H1 (cell line): ENCODE data around the gene ABCC4. TPM values are rescaled to one million over a fixed set of nuclear protein-coding genes. Genes with fewer than 3 reads are reported as not detected.

Source experiments
- CTCF ChIA-PET: fragments of 300-600 bp; sonication (Branson Sonifier 250); formaldehyde crosslinking; loops from one replicate; lab custom pipeline; 2021; ENCODE audit not compliant: partially characterized antibody; lab: Charles Lee
- POLR2A ChIA-PET: fragments of 300-600 bp; sonication (Branson Sonifier 250); formaldehyde crosslinking; loops from one replicate; lab custom pipeline; 2021; ENCODE audit warnings: inconsistent platforms; ENCODE audit not compliant: partially characterized antibody; lab: Charles Lee
- DNase-seq, 2 experiments: peaks; one replicate each; pipeline versions ENCODE4 v3.0.0 to v3.0.0-alpha.2; 2010 to 2022; ENCODE audit warnings: low spot score in 2 of 2, low read depth in 1 of 2, mixed read lengths in 1 of 2
- FAIRE-seq: peaks from 2 replicates; lab custom pipeline; 2011; peaks lifted over from hg19 to GRCh38; lab: Jason Lieb, UNC
- H2AFZ ChIP-seq: 2 replicates; pipeline ENCODE4 v1.8.1; 2012; ENCODE audit warnings: low read length, inconsistent platforms
- H2AK5ac ChIP-seq: 2 replicates; pipeline ENCODE4 v1.6.1; 2013; ENCODE audit warnings: low read depth, low read length
- H2BK120ac ChIP-seq: replicated peaks from 2 replicates; pipeline ENCODE3; 2013; ENCODE audit warnings: low read depth, low read length, inconsistent platforms
- H2BK12ac ChIP-seq: 2 replicates; pipeline ENCODE4 v1.6.1; 2013; ENCODE audit warnings: low read depth, low read length
- H2BK15ac ChIP-seq: 2 replicates; pipeline ENCODE4 v1.6.1; 2013; ENCODE audit warnings: low read length
- H2BK20ac ChIP-seq: 2 replicates; pipeline ENCODE4 v1.6.1; 2013; ENCODE audit warnings: low read length
- H2BK5ac ChIP-seq: 2 replicates; pipeline ENCODE4 v1.6.1; 2013; ENCODE audit warnings: low read depth, low read length
- H3K14ac ChIP-seq: 2 replicates; pipeline ENCODE4 v1.6.1; 2013; ENCODE audit warnings: inconsistent platforms; ENCODE audit not compliant: insufficient read length
- H3K18ac ChIP-seq: 2 replicates; pipeline ENCODE4 v1.6.1; 2013; ENCODE audit warnings: low read length; ENCODE audit errors: extremely low read depth
- H3K23ac ChIP-seq: 2 replicates; pipeline ENCODE4 v1.6.1; 2013; ENCODE audit warnings: inconsistent platforms; ENCODE audit not compliant: insufficient read length
- H3K23me2 ChIP-seq: 2 replicates; pipeline ENCODE4 v1.6.1; 2013; ENCODE audit warnings: low read depth, low read length
- H3K27ac ChIP-seq: 2 replicates; pipeline ENCODE4 v1.6.1; 2011; ENCODE audit warnings: low read depth, low read length, inconsistent platforms
- H3K27me3 ChIP-seq, 4 experiments: replicated peaks in 1 of 4; 1 replicate in 1 of 4; 2 replicates in 3 of 4; pipeline versions ENCODE4 v1.6.1 to v1.8.1; 2011 to 2013; ENCODE audit warnings: low read length in 3 of 4, mild to moderate bottlenecking in 3 of 4, inconsistent platforms in 2 of 4, mixed read lengths in 2 of 4, moderate library complexity in 1 of 4; ENCODE audit not compliant: control insufficient read depth in 3 of 4, insufficient read depth in 3 of 4; ENCODE audit errors: extremely low read depth in 1 of 4
- H3K36me3 ChIP-seq, 4 experiments: 2 replicates each; pipeline versions ENCODE4 v1.6.1 to v1.8.1; 2011 to 2013; ENCODE audit warnings: mild to moderate bottlenecking in 4 of 4, low read length in 3 of 4, moderate library complexity in 2 of 4, control low read depth in 1 of 4, inconsistent platforms in 1 of 4; ENCODE audit not compliant: insufficient read depth in 4 of 4, control insufficient read depth in 2 of 4
- H3K4ac ChIP-seq: replicated peaks from 2 replicates; pipeline ENCODE3; 2013; ENCODE audit warnings: low read length, low read depth, mixed read lengths, inconsistent platforms; ENCODE audit not compliant: insufficient read length
- H3K4me1 ChIP-seq, 4 experiments: replicated peaks in 1 of 4; 1 replicate in 1 of 4; 2 replicates in 3 of 4; pipeline versions ENCODE4 v1.6.1 to v1.8.1; 2011 to 2013; ENCODE audit warnings: low read length in 3 of 4, inconsistent platforms in 2 of 4, mixed read lengths in 1 of 4; ENCODE audit not compliant: insufficient read depth in 4 of 4, control insufficient read depth in 3 of 4
- H3K4me2 ChIP-seq, 2 experiments: 2 replicates each; pipeline versions ENCODE4 v1.6.1 to v1.8.1; 2011 to 2013; ENCODE audit warnings: low read depth in 2 of 2, low read length in 2 of 2, control low read depth in 1 of 2, inconsistent platforms in 1 of 2, mild to moderate bottlenecking in 1 of 2; ENCODE audit not compliant: insufficient read depth in 1 of 2
- H3K4me3 ChIP-seq, 4 experiments: fragments of 200-600, 300-600 bp in 1 of 4; sonication (generic), shearing (Covaris generic), sonication (Bioruptor Twin) in 1 of 4; 2 replicates each; pipeline versions ENCODE4 v1.5.1 to v1.8.1; 2011 to 2016; ENCODE audit warnings: low read length in 4 of 4, low read depth in 3 of 4, control low read depth in 2 of 4, inconsistent platforms in 2 of 4, mild to moderate bottlenecking in 2 of 4, mixed read lengths in 1 of 4, moderate library complexity in 1 of 4; ENCODE audit not compliant: insufficient read depth in 2 of 4; ENCODE audit errors: extremely low read depth in 1 of 4
- H3K56ac ChIP-seq: replicated peaks from 2 replicates; pipeline ENCODE3; 2013; ENCODE audit warnings: low read depth, mild to moderate bottlenecking, mixed read lengths, low read length, inconsistent platforms; ENCODE audit not compliant: insufficient read length
- H3K79me1 ChIP-seq: 2 replicates; pipeline ENCODE4 v1.6.1; 2013; ENCODE audit warnings: low read depth, low read length, control low read depth
- H3K79me2 ChIP-seq, 2 experiments: 2 replicates each; pipeline versions ENCODE4 v1.6.1 to v1.8.1; 2012 to 2013; ENCODE audit warnings: low read length in 2 of 2, mild to moderate bottlenecking in 2 of 2, inconsistent platforms in 1 of 2; ENCODE audit not compliant: insufficient read depth in 2 of 2, control insufficient read depth in 1 of 2
- H3K9ac ChIP-seq, 4 experiments: replicated peaks in 1 of 4; 1 replicate in 1 of 4; 2 replicates in 3 of 4; pipeline versions ENCODE4 v1.6.1 to v1.8.1; 2011 to 2013; ENCODE audit warnings: low read depth in 3 of 4, low read length in 3 of 4, control low read depth in 2 of 4, mild to moderate bottlenecking in 2 of 4, moderate library complexity in 2 of 4, inconsistent platforms in 1 of 4; ENCODE audit errors: extremely low read depth in 1 of 4
- H3K9me3 ChIP-seq, 2 experiments: 2 replicates each; pipeline versions ENCODE4 v1.6.1 to v1.8.1; 2012 to 2013; ENCODE audit warnings: mild to moderate bottlenecking in 2 of 2, moderate library complexity in 2 of 2, control low read depth in 1 of 2, inconsistent platforms in 1 of 2, low read depth in 1 of 2, low read length in 1 of 2, mixed read lengths in 1 of 2; ENCODE audit not compliant: insufficient read depth in 2 of 2
- H4K20me1 ChIP-seq, 2 experiments: replicated peaks in 1 of 2; 2 replicates each; pipeline versions ENCODE3 to v1.8.1; 2011 to 2013; ENCODE audit warnings: inconsistent platforms in 2 of 2, low read length in 2 of 2, mild to moderate bottlenecking in 1 of 2; ENCODE audit not compliant: insufficient read depth in 2 of 2, control insufficient read depth in 1 of 2
- H4K5ac ChIP-seq: 2 replicates; pipeline ENCODE4 v1.6.1; 2013; ENCODE audit warnings: low read length, low read depth, mixed read lengths, inconsistent platforms; ENCODE audit not compliant: insufficient read length
- H4K8ac ChIP-seq: 2 replicates; pipeline ENCODE4 v1.8.0; 2013; ENCODE audit warnings: mild to moderate bottlenecking, moderate library complexity, low read length, inconsistent platforms; ENCODE audit not compliant: insufficient read depth; ENCODE audit errors: extremely low read depth
- H4K91ac ChIP-seq: replicated peaks from 2 replicates; pipeline ENCODE3; 2013; ENCODE audit warnings: low read length, mixed read lengths, inconsistent platforms; ENCODE audit not compliant: insufficient read length
- BRCA1 ChIP-seq: IDR thresholded peaks from 2 replicates; pipeline ENCODE4 v1.6.1; 2012; ENCODE audit warnings: low read depth, low read length, improper control_type of control experiment
- EP300 ChIP-seq, 2 experiments: IDR thresholded peaks; 1 replicate in 1 of 2; 2 replicates in 1 of 2; pipeline ENCODE4 v1.6.1; 2011 to 2012; ENCODE audit warnings: low read depth in 2 of 2, low read length in 2 of 2, mild to moderate bottlenecking in 2 of 2, borderline replicate concordance in 1 of 2, inconsistent platforms in 1 of 2, moderate library complexity in 1 of 2
- KDM5A ChIP-seq: fragments of 200-600 bp; IDR thresholded peaks from 2 replicates; pipeline ENCODE4 v1.7.1; 2012; ENCODE audit warnings: mild to moderate bottlenecking, low read length, inconsistent platforms, mixed read lengths
- POLR2A ChIP-seq, 2 experiments: IDR thresholded peaks; 1 replicate in 1 of 2; 2 replicates in 1 of 2; pipeline ENCODE4 v1.6.1; 2011; ENCODE audit warnings: low read depth in 2 of 2, low read length in 2 of 2, mild to moderate bottlenecking in 2 of 2; ENCODE audit errors: control extremely low read depth in 1 of 2
- POU5F1 ChIP-seq: IDR thresholded peaks from 2 replicates; pipeline ENCODE4 v1.6.1; 2011; ENCODE audit warnings: low read depth, mild to moderate bottlenecking, low read length, moderate library complexity
- SIRT6 ChIP-seq: IDR thresholded peaks from one replicate; pipeline ENCODE4 v1.7.1; 2012; ENCODE audit warnings: low read length, inconsistent platforms
- SUZ12 ChIP-seq: fragments of 200-600 bp; sonication (generic); IDR thresholded peaks from 2 replicates; pipeline ENCODE4 v1.6.1; 2012; ENCODE audit warnings: mild to moderate bottlenecking, inconsistent platforms, low read length, moderate library complexity, mixed read lengths
- TCF12 ChIP-seq: IDR thresholded peaks from 2 replicates; pipeline ENCODE4 v1.6.1; 2011; ENCODE audit warnings: low read depth, mild to moderate bottlenecking, low read length
- WGBS, 2 experiments: shearing (Covaris generic) in 1 of 2; methylation state at CpG; one replicate each; pipeline versions ENCODE4 v1.1.6 to v1.1.7; 2013 to 2015; ENCODE audit warnings: low lambda C conversion rate in 2 of 2, mixed read lengths in 2 of 2, inconsistent platforms in 1 of 2, low coverage in 1 of 2, missing lambda C conversion rate in 1 of 2; ENCODE audit not compliant: insufficient replicate concordance in 2 of 2, insufficient coverage in 1 of 2, insufficient read length in 1 of 2; ENCODE audit errors: extremely low coverage in 1 of 2, missing lambda C conversion rate in 1 of 2; 5-methylcytosine and 5-hydroxymethylcytosine counted together
- polyA plus RNA-seq, 7 experiments: library from polyadenylated mRNA; depleted of rRNA in 3 of 7; stranded (reverse) in 5 of 7; unstranded in 2 of 7; fragments of >200 nt in 5 of 7; fragments of 200-250 nt in 2 of 7; gene quantifications; 1 replicate in 5 of 7; 2 replicates in 1 of 7; 4 replicates in 1 of 7; pipeline versions ENCODE4 v1.2.1 to v1.2.3, GENCODE V29; 2011 to 2013; ENCODE audit warnings: missing spikeins in 2 of 7, mixed read lengths in 2 of 7
- total RNA-seq: library from RNA; stranded (reverse); fragmentation: NEBNext Ultra II Directional; extraction: Animal tissue kit (Norgen Biotek cat#: 25700); gene quantifications from 2 replicates; pipeline ENCODE4 v1.2.1, GENCODE V29; 2021
- TF ChIP-seq, protein P1 (sequence below): IDR thresholded peaks from 2 replicates; pipeline ENCODE4 v1.6.1; 2012; ENCODE audit warnings: inconsistent platforms
- TF ChIP-seq, protein P2 (sequence below), 3 experiments: IDR thresholded peaks; 1 replicate in 2 of 3; 2 replicates in 1 of 3; pipeline versions ENCODE4 v1.5.1 to v1.6.1; 2011; ENCODE audit warnings: low read length in 3 of 3, mild to moderate bottlenecking in 3 of 3, inconsistent platforms in 2 of 3, low read depth in 1 of 3, moderate library complexity in 1 of 3; ENCODE audit not compliant: insufficient read depth in 1 of 3; ENCODE audit errors: control extremely low read depth in 1 of 3

Gene ABCC4
- total and polyA plus RNA-seq, 2 of the 8 experiments (the other 6 are each of a cell fraction or from before 2014, with no cell fraction given): 4.0 to 14.1 TPM

DNA sequence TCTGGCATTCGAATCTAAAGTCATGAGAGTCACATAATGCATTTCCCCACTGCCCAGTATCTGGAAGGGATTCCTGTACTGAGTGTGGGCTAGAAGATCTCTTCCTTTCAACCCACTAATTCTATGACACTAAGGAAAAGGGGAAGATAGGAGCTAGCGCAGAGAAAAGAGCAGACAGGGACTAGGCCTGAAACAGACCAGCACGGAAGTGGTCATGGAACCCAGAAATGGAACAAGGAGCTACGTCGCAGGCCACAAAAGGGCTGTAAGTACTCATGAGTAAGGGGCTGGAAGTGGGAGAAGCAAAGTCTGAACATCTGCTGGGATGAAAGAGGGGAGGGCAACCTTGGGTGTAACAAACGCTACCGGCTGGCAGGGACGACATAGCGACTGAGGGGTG, 8.6 kb downstream of the ABCC4 start:
- Histone ChIP-seq H3K56ac (no peak overlapping the region), H4K91ac (no peak overlapping the region), H3K79me2 (no peaks in the 10 kb centered on the region), H3K79me1 (no peaks in the 10 kb centered on the region; the same call in 1 of the 2 replicates), H3K23me2 (no peaks in the 10 kb centered on the region), H2BK120ac (no peak overlapping the region), H3K9ac (no peak overlapping the region), H3K18ac (no peak overlapping the region), H3K27me3 (no peaks in the 10 kb centered on the region), H3K9me3 (no peaks in the 10 kb centered on the region), H3K36me3 (no peaks in the 10 kb centered on the region), H4K5ac (no peak overlapping the region), H3K4me3 (no peak overlapping the region), H3K23ac (no peak overlapping the region), H3K4me2 (no peak overlapping the region), H3K4ac (no peak overlapping the region), H2AK5ac (no peak overlapping the region), H2BK20ac (no peak overlapping the region), H4K8ac (no peak overlapping the region), H2AFZ (no peak overlapping the region), H4K20me1 (no peaks in the 10 kb centered on the region), H3K14ac (no peak overlapping the region), H2BK5ac (no peak overlapping the region), H2BK12ac (no peak overlapping the region), H3K4me1 (no peaks in the 10 kb centered on the region), H3K27ac (no peak overlapping the region), H2BK15ac (no peak overlapping the region)
- WGBS, 2 experiments: 94% methylated on average over 9 of the region's 9 CpGs; no CpG with 5 or more reads in 1 of the 2 experiments
- DNase-seq (no peak), FAIRE-seq (no peak)
- ChIA-PET CTCF (interaction anchor here (0.6 to 14.7 kb wide), 9 partner anchors 10 to 111 kb away, joined by 3 to 142 read pairs (median 6); no protein-coding TSS in a partner anchor), POLR2A (interaction anchor here (0.9 kb wide), 1 partner anchor 9 kb away, joined by 3 read pairs; the partner anchor contains the start of gene ABCC4)
- no peak for TF ChIP-seq KDM5A
- TF ChIP-seq TCF12: no peak
- no peak for TF ChIP-seq EP300 (IDR thresholded peaks at IDR 0.05; ENCODE audit: borderline replicate concordance in 1 of 2, low read depth in 2 of 2, low read length in 2 of 2)
- no peak for TF ChIP-seq POU5F1
- TF ChIP-seq POLR2A (IDR thresholded peaks at IDR 0.05; ENCODE audit: control extremely low read depth in 1 of 2, low read depth in 2 of 2, low read length in 2 of 2): no peak
- TF ChIP-seq, protein P1, sequence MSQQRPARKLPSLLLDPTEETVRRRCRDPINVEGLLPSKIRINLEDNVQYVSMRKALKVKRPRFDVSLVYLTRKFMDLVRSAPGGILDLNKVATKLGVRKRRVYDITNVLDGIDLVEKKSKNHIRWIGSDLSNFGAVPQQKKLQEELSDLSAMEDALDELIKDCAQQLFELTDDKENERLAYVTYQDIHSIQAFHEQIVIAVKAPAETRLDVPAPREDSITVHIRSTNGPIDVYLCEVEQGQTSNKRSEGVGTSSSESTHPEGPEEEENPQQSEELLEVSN: no peak
- no peak for TF ChIP-seq SUZ12
- TF ChIP-seq, protein P2, sequence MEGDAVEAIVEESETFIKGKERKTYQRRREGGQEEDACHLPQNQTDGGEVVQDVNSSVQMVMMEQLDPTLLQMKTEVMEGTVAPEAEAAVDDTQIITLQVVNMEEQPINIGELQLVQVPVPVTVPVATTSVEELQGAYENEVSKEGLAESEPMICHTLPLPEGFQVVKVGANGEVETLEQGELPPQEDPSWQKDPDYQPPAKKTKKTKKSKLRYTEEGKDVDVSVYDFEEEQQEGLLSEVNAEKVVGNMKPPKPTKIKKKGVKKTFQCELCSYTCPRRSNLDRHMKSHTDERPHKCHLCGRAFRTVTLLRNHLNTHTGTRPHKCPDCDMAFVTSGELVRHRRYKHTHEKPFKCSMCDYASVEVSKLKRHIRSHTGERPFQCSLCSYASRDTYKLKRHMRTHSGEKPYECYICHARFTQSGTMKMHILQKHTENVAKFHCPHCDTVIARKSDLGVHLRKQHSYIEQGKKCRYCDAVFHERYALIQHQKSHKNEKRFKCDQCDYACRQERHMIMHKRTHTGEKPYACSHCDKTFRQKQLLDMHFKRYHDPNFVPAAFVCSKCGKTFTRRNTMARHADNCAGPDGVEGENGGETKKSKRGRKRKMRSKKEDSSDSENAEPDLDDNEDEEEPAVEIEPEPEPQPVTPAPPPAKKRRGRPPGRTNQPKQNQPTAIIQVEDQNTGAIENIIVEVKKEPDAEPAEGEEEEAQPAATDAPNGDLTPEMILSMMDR (IDR thresholded peaks at IDR 0.05; ENCODE audit: control extremely low read depth in 1 of 3, insufficient read depth in 1 of 3, low read depth in 1 of 3, low read length in 3 of 3): no peak
- TF ChIP-seq BRCA1: no peak
- TF ChIP-seq SIRT6: no peak
